Non-pigmented ciliary epithelial cell (primary cell): ENCODE measurements around the gene TAS1R3.
"Not testable (repeated sequence)": the region's sequence is repeated elsewhere in the genome, so short reads cannot be mapped to it uniquely, and the experiment has no call there.

ENCODE experiments used
- DNase-seq: peaks from one replicate; pipeline ENCODE4 v3.0.0-alpha.2; 2010; ENCODE audit warnings: low read depth

Gene TAS1R3

DNA sequence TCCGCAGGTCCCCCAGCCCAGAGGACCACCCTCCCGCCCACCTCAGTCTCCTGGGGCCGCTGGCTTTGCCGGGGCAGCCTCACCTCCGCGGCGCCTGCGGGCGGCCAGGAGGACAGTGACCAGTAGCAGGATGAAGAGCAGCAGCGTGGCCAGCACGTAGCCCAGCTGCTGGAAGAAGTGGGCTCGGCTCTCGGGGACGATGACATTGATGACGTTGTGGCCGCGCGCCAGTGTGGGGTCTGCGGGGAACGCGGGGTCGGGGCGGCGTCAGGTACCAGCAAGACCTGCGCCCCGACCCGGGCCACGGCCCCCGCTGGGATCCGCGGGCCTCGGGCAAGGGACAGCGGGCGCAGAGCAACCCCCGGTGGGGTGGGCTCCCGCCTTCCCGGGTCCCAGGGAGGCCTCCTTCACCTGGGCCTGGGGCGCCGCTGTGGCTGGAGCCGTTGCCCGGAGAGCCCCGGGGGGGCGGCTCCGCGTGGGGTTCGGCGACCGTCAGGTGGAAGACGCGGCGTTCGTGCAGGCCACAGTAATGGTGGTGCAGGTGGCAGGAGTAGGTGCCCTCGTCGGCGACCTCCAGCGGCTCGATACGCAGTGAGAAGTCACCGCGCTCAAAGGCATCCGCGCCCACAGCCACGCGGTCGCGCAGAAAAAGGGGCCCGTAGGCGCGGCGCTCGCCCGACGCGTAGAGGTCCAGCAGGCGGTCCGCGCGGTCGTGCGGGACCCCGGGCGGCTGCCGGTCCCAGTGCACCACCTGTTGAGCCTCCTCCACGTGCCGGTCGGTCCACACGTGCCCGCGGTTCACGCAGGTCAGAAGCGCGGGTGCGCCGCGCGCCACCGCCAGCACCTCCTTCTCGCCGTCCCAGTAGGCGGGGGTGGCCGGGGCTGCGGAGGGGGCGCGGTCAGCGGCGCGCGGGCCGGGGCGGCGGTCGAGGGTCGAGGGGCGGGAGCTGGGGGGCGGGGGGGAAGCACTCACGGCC lies 23.5 kb downstream of the TAS1R3 start:
- no peak for DNase-seq

DNA sequence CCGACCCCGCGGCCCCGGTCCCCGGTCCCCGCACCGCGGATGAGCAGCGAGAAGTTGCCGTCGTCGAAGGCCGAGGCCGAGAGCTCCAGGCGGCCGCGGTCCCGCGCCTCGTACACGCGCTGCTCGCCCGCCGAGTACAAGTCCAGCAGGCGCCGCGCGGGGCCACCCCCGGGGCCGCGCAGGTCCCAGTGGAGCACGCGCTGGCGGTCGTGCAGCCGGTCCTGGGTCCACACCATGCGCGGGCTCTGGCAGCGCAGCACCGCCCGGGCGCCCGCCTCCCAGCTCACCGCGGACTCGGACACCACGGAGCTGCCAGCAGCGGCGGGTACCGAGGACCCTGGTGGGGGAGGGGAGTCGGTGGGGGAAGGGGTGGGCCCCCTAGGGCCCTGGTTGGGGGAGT lies 24.3 kb downstream of the TAS1R3 start:
- no peak for DNase-seq

DNA sequence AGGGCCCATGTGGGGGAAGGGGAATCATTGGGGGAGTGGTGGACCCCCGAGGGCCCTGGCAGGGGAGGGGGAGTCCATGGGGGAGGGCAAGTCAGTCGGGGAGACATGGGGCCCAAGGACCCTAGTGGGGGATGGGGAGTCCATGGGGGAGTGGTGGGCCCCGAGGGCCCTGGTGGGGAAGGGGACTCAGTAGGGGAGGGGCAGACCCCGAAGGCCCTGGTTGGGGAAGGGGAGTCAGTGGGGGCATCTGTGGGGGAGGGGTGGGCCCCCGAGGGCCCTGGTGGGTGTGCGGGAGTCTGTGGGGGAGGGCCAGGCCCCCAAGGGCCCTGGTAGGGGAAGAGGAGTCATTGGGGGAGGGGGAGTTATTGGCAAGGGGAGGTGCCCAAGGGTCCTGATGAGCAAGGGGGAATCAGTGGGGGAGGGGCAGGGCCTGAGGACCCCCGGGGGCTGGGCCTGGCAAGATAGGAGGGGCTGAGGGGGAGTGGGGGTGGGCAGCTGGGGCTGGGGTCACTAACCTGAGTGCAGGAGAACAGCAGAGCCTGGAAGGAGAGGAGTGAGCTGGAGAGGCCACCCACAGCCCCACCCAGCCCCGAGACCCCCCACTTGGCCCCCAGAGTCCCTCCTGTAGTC lies 25.2 kb downstream of the TAS1R3 start:
- no peak for DNase-seq

DNA sequence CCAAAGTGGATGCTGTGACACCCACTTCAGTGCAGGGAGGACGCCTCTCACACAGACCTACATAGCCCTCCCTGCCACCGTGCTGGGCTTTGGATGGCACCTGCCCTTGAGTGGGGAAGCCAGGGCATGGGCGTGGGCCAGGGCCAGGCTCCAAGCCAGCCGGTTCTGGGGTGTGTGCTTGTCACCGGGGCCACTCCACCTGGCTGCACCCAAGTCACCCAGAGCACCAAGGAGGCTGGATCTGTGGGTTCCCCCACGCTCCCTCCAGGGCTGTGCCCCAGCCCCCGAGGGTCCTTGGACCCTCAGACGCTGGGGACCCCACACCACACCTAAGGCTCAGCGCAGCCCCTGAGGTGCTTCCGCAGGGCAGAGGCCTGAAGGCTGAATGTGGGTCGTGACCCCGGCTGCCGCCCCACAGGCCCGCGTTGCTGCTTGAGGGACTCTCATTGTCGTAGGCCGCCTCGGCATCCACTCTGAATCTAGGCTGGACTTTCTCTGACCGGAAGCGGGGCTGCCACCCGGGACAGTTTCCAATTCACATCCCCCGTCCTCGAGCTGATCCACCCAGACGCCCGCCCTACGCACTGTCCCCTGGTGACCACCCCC lies 25.8 kb downstream of the TAS1R3 start:
- DNase-seq, result no peak

DNA sequence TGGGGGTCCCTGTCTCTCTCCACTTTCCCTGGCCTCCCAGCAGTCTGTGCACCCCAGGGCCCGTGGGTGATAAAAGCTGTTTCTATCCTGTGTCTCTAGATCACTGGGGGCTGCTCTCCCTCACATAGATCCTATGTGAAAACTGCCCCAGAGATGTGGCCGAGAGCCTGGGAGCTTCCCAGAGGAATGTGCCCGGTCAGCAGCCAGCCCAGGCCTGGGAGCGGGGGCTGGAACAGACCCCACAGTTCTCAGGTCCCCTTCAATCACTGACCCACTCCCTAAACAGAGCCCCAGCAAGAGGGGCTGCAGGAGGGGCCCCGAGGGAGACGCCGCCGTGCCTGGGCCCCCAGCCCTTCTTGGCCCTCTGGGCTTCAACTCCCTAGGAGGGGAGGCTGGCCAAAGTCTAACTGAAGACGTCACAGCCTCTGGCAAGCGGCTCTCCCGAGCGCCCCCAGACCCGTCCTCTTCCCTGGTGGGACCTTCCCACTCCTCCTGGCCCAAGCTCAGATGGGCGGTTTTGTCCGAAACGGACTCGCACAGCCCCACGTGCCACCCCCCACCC lies 26.9 kb downstream of the TAS1R3 start:
- no peak for DNase-seq

DNA sequence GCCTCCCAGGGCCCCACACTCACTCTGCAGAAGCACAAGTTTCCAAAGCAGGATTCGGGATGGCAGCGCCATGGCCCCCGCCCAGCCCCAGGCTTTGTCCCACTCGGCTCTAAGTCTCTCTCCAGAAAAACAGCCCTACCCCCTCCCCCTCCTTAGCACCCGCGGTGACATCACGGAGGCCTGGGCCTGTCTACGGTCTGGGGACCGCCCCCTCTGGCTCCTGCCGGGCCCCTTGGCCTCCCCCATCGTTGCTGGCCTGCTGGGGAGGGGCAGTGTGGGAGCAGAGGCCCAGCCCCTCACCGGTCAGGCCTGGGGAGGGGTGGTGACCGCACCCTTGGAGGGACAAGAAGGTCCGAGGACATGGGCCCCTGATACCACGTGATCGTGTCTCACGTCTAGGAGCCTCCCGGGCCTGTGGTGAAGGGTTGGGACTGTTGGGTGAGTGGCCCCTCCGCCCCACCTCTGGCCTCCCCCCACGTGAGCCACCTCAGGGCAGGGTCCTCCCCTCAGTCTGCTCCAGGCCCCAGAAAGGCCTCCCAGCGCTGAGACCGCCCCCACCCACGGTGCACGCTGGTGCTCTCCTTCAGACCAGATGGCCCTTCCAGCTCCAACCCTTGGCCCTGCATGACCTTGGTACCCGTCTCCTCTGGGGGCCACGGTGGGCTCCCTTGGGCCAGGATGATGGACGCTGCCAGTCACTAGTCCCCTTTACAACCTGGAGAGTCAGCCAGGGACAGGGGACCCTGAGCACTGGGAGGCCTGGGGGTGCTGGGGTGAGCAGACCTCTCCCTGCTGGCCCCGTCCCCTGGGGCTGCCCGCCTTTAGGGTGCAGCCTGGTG lies 27.6 kb downstream of the TAS1R3 start, which contains the start of gene MXRA8:
Gene MXRA8, minus strand, starts transcription at position 123 of the 839 bp plus-strand sequence. Its CDS starts 51 bp downstream, at position 72.
- DNase-seq, result no peak

DNA sequence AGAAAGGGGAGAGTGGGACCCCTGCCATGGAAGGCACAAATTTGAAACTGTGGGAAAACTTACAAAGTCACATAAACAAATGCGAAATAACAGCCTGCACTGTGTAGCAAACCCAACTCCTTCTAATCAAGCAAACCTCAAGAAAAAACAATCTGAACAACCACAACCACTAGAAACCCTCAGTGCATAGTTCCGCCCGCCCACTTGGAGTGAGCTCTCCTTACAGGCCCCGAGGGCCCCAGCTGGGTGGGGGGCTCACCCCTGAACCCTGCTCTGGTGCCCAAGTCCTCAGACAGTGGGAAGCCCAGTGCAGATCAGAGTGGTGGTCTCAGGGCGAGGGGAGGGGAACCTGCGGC lies 28.2 kb downstream of the TAS1R3 start:
- DNase-seq, result no peak

DNA sequence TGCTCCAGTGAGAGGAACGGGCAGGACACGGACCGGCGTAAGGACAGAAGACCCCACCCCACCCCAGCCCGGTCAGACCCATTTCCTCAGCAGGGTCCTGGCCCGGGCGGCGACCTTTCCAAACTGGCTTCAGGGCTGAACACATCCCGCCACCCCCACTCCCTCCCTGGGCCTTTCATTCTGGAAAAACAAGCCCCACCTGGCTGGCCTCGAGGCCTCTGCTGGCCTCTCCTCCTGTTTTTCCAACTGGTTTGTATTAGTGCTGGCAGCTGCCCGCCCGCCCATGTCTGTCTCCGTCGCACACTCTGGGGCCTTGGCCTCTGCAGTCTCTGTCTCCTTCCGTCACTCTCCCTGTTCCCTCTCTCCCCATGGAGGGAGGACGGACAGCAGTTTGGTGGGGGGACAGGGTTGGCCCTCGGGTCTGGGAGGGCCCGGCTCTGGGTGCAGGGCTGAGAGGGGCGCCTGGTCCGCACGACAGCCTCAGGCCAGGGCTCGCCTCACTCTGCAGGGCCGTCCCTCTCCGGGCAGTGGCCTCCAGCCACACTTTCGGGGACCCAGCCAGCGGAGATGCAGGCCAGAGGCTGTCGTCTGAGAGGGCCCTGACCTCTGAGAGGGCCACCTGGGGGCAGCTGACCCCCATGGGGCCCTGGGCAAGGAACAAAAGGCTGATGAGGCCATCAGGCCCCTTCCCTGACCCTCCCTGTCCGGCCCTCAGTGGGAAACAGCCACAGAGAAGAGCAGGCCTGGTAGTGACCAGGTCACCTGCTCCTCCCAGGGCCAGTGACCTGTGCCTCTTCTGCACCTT lies 28.8 kb downstream of the TAS1R3 start:
- no peak for DNase-seq

DNA sequence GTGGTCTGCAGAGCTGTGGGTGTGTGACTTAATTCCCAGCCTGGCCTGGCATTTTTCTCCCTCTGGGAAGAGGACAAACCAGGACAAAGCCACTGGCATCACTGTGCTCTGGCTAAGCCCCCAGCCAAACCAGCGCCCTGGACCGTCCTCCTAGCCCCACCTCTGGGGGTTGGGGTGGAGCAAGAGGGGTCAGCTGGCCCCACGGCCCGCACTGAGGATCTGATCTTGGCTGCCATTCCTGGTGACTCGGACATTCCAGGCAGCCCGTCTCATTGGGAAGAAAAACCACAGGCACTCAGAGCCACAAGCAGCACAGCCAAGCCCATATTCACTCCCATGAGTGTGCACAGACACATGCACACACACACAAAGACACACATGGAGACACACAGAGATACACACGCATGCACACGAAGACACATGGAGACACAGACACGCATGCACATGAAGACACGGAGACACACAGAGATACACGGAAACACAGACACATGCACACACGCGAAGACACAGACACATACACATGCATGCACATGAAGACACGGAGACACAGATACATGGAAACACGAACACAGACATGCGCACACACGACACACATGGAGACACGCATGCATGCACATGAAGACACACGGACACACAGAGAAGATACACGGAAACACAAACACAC lies 29.6 kb downstream of the TAS1R3 start:
- peak; percentile 78 for DNase-seq

DNA sequence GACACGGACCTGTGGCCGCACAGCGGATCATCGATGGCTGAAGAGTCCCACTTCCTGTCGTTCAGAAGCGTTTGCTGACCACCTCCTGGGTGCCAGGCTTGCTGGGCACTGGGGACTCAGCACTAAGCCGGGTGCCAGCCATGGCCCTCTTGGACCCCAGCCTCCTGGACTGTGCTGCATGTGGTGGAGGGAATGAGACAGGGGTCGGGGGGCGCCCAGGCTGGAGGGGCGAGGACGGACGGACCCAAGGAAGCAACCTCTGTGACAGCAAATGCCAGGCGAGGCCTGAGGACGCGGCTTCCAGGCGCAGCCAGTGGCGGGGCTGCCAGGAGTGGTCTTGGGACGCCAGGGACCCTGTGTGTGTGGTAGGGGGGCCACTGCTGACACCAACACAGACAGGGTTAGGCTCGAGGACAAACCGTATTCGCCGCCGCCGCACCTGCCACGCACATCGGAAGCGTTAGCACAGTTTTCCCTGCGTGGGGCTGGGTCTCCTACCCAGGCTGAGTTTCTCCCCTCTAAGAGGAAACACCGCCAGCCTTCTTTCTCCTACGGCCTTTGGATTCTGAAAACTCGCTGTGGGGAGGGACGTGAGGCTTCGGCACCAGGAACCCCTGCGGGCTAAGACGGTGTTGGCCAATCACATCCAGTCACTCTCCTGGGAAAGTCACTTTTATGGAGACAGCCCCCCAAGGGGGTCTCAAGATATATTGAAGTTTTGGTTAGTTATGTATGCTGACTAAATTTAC lies 30.3 kb downstream of the TAS1R3 start:
- DNase-seq, result no peak

DNA sequence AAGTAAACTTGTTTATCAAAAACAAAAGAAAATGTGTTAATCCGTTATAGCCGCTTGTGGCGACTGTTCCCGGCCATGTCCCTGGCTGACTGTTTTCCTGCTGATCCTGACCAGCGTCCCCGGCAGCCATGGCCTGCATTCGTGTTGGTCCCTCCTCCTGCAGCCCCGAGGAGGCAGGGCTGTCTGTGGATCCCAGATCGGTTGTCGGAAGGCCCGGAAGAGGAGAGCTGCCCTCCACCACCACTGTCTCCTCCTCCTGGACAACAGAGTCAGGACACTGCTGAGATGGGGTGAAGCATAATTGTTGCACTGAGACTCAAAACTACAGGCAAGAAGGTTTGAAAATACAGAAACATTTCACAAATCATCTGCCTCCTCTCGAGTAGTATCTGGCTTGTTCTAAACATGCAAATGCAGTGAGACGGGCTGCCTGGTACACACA lies 30.9 kb downstream of the TAS1R3 start:
- no peak for DNase-seq

DNA sequence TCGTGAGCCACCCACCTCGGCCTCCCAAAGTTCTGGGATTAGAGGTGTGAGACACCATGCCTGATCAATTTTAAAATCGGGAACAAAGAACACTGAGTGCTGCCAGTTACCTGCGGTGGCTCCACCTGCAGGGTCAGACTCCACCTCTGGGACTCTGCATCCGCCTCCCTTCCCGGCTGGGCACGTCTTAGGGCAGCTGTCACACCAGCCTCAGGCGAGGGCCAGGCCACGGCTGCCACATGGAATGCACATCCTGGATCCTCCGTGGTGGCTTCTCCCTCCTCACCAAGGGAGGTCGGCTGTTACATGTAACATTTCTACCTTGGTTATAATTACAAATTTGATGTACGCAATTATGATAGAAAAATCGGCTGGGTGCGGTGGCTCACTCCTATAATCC lies 33.2 kb downstream of the TAS1R3 start:
- no peak for DNase-seq

DNA sequence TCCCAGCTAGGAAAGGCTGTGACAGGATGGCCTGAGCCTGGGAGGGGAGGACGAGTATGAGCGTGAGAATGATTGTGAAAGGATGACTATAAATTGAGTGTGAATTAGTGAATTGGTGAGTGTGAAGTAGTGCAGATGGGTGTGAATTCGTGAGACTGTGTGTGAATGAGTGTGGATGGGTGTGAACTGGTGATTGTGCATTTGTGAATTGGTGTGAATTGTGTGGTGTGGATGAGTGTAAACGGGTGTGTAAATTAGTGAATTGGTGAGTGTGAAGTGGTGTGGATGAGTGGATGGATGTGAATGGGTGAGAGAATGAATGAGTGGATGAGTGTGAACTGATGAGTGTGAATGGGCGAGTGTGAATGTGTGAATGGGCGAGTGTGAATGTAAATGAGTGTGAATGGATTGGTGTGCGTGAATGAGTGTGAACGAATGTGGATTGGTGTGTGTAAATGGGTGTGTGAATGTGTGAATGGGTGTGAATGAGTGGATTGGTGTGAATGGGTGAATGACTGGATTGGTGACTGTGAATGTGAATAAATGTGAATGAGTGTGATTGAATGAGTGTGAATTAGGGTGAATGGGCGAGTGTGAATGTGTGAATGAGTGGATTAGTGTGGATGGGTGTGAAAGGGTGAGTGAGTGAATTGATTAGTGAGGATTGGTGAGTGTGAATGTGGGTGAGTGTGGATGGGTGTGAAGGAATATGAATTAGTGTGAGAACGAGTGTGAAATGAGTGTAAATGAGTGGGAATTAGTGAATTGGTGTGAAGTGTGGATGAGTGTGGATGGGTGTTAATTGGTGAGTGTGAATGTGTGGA lies 35.0 kb downstream of the TAS1R3 start:
- DNase-seq, result no peak

DNA sequence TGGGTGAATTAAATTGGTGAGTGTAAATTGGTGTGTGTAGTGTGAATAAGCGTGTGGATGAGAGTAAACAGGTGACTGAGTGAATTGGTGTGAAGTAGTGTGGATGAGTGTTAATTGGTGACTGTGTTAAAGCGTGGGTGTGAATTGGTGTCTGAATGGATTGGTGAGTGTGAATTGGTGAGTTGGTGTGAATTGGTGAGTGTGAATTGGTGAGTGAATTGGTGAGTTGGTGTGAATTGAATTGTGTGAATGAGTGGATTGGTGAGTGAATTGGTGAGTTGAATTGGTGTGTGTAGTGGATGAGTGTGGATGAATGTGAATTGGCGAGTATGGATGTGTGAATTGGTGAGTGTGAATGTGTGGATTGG lies 35.6 kb downstream of the TAS1R3 start:
- DNase-seq, result no peak

DNA sequence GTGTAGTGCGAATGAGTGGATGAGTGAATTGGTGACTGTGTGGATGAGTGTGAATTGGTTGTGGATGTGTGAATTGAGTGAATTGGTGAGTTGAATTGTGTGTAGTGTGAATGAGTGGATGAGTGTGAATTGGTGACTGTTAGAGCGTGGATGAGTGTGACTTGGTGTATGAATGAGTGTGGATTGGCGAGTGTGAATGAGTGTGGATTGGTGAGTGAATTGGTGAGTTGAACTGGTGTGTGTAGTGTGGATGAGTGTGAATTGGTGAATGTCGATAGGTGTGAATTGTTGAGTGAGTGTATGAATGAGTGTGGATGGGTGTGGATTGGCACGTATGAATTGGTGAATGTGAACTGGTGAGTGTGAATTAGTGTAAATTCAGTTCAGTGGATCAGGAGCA lies 36.2 kb downstream of the TAS1R3 start:
- no peak for DNase-seq

DNA sequence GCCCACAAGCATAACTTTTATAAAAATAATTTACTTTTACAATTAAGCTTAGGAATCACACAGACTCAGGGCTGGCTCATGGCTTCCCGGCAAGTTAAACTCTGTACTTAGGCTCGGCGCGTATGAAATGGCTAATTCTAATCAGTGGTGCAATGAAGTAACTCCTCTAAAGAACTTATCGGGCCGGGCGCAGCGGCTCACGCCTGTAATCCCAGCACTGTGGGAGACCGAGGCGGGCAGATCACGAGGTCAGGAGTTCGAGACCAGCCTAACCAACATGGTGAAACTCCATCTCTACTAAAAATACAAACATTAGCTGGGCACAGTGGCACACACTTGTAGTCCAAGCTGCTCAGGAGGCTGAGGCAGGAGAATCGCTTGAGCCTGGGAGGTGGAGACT lies 39.0 kb downstream of the TAS1R3 start:
- not testable (repeated sequence) for DNase-seq

DNA sequence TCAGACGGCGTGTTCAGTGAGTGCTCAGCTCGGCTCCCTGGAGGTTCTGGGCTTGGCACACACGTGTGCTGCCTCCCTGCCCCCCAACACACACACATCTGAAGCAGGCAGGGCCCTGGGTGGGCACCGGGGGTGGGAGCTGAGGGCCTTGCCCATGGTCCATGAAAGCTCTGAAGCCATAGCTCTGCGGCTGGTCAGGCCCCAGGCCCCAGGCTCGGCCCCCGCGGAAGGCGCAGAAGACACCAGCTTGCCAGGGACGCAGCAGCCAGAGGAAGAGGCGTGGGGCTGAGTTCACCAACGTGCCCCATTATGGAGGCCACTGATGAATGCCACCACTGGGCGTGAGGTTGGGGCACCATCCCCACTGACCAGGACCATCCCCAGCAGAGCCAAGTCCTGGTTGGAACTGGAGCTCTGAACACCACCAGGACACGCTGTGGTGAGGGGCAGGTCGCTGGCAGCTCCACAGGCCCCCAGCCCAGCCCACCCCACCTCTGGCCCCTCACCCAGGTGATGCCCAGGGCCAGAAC lies 39.8 kb downstream of the TAS1R3 start:
- no peak for DNase-seq

DNA sequence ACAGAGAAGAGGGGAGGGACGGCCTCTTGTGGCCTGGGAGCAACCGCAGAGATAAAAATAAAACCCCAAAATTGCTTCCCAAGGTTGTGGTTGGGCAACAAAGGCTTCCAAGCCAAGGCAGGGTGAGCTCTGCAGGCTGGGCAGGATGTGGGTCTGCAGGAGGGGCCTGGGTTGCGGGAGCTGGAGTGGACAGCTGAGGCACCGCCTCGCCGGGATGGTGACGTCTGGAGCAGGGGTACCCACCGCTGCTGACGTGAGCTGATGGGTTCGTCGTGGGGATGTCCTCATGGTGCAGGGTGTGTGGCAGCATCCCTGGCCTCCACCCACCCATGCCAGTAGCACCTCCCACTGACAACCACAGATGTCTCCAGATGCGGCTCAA lies 40.3 kb downstream of the TAS1R3 start:
- no peak for DNase-seq
